ENCODE data around the gene HOXB9. TPM values are rescaled to one million over a fixed set of nuclear protein-coding genes. Genes with fewer than 3 reads are reported as not detected.
A peak's percentile ranks its signal among the peaks of the same experiment; 100 is the strongest.

The HOXB9 gene
- total and polyA plus RNA-seq, 7 experiments from 2014 or later, result 0.12 to 0.24 (median 0.16) TPM; not detected in 4

GRCh38 chr17:48612456-48612853 lies 13.7 kb downstream of the HOXB9 start:
- Mint-ChIP-seq H3K9me3 (peaks cover 0 to 1% (median 0%) of the 10 kb centered on the region in 11 donors), H3K4me1 (peaks cover 38 to 58% (median 49%) of the 10 kb centered on the region in 7 donors), H3K4me3 (peak overlapping the region; percentile 58 to 95 (median 77)), H3K27me3 (peaks cover 75 to 87% (median 81%) of the 10 kb centered on the region in 5 donors), H3K27ac (peak overlapping the region in 2 of 9 donors; percentile 73 to 82), H3K36me3 (peaks cover 0 to 1% (median 0%) of the 10 kb centered on the region in 5 donors)
- H3K4me3 ChIP-seq (ENCODE audit: low read length), result peak overlapping the region; percentile 32
- no peaks in the 10 kb centered on the region for H3K9me3 ChIP-seq (ENCODE audit: control insufficient read depth in 2 of 3, low read length in 3 of 3)
- ChIA-PET CTCF (interaction anchor here (0.9 to 1.2 kb wide), 3 partner anchors 9 to 19 kb away, joined by 3 to 5 read pairs (median 4); partner anchors contain the start of gene HOXB5), POLR2A (interaction anchor here (1.0 kb wide), 1 partner anchor 19 kb away, joined by 3 read pairs; the partner anchor contains the start of gene HOXB5)
- DNase-seq, result no peak
- no peak overlapping the region for H3K27ac ChIP-seq (ENCODE audit: low read depth, low read length)
- peaks cover 28 to 59% of the 10 kb centered on the region in 2 donors for H3K27me3 ChIP-seq (ENCODE audit: control insufficient read depth in 2 of 2, insufficient read depth in 2 of 2, low read length in 2 of 2)
- no peaks in the 10 kb centered on the region for H3K36me3 ChIP-seq (ENCODE audit: control insufficient read depth in 2 of 3, insufficient read depth in 3 of 3, low read length in 3 of 3)
- ATAC-seq, result peak; percentile 24
- peaks cover 28 to 42% of the 10 kb centered on the region in 2 donors for H3K4me1 ChIP-seq (ENCODE audit: control insufficient read depth in 2 of 2, insufficient read depth in 2 of 2, low read length in 2 of 2)
- intact Hi-C loops (cut with micrococcal nuclease), result loop anchor here (2.0 to 10.0 kb wide), 6 partner anchors 115 to 1352 kb away; partner anchors contain the start of genes DLX4 (in 1 of the 2), HOXB13 (in 1 of the 2), IGF2BP1 (in 1 of the 2) and PNPO (in 1 of the 2)

GRCh38 chr17:48611681-48612455 lies 14.3 kb downstream of the HOXB9 start:
- H3K9me3 ChIP-seq (ENCODE audit: control insufficient read depth in 2 of 3, low read length in 3 of 3), result no peaks in the 10 kb centered on the region
- Mint-ChIP-seq H3K36me3 (peaks cover 0 to 1% (median 0%) of the 10 kb centered on the region in 5 donors), H3K4me3 (peak overlapping the region; percentile 74 to 97 (median 90)), H3K9me3 (peaks cover 0 to 1% (median 0%) of the 10 kb centered on the region in 11 donors), H3K27ac (peak overlapping the region in 4 of 9 donors; percentile 26 to 77 (median 66)), H3K27me3 (peaks cover 74 to 87% (median 77%) of the 10 kb centered on the region in 5 donors), H3K4me1 (peaks cover 32 to 52% (median 44%) of the 10 kb centered on the region in 7 donors)
- intact Hi-C loops (cut with micrococcal nuclease), result loop anchor here (2.0 to 10.0 kb wide), 6 partner anchors 115 to 1353 kb away; partner anchors contain the start of genes DLX4 (in 1 of the 2), HOXB13 (in 1 of the 2), IGF2BP1 (in 1 of the 2) and PNPO (in 1 of the 2)
- CTCF ChIA-PET, result interaction anchor here (1.1 kb wide), 1 partner anchor 10 kb away, joined by 4 read pairs; no protein-coding TSS in a partner anchor
- H3K36me3 ChIP-seq (ENCODE audit: control insufficient read depth in 2 of 3, insufficient read depth in 3 of 3, low read length in 3 of 3), result no peaks in the 10 kb centered on the region
- POLR2A ChIA-PET, result interaction anchor here (1.0 kb wide), 1 partner anchor 18 kb away, joined by 3 read pairs; the partner anchor contains the start of gene HOXB5
- peaks cover 22 to 56% of the 10 kb centered on the region in 2 donors for H3K27me3 ChIP-seq (ENCODE audit: control insufficient read depth in 2 of 2, insufficient read depth in 2 of 2, low read length in 2 of 2)
- peaks cover 28 to 42% of the 10 kb centered on the region in 2 donors for H3K4me1 ChIP-seq (ENCODE audit: control insufficient read depth in 2 of 2, insufficient read depth in 2 of 2, low read length in 2 of 2)
- ATAC-seq (no peak), DNase-seq (no peak)
- peak overlapping the region; percentile 27 for H3K4me3 ChIP-seq (ENCODE audit: low read length)
- no peak overlapping the region for H3K27ac ChIP-seq (ENCODE audit: low read depth, low read length)

- Mint-ChIP-seq H3K27me3 (peaks cover 76 to 87% (median 79%) of the 10 kb centered on the region in 5 donors), H3K36me3 (peaks cover 0 to 1% (median 0%) of the 10 kb centered on the region in 5 donors), H3K4me1 (peaks cover 30 to 49% (median 44%) of the 10 kb centered on the region in 7 donors), H3K4me3 (peak overlapping the region; percentile 74 to 97 (median 90)), H3K27ac (peak overlapping the region in 6 of 9 donors; percentile 26 to 77 (median 68)), H3K9me3 (peaks cover 0 to 1% (median 0%) of the 10 kb centered on the region in 11 donors)
- ATAC-seq (no peak), DNase-seq (no peak)
- no peak overlapping the region for H3K27ac ChIP-seq (ENCODE audit: low read depth, low read length)
- peak overlapping the region; percentile 81 for H3K4me3 ChIP-seq (ENCODE audit: low read length)
- intact Hi-C loops (cut with micrococcal nuclease), result loop anchor here (5.0 to 10.0 kb wide), 5 partner anchors 116 to 1354 kb away; partner anchors contain the start of genes DLX4 (in 1 of the 2), HOXB13 (in 1 of the 2), IGF2BP1 (in 1 of the 2) and PNPO (in 1 of the 2)
- no peaks in the 10 kb centered on the region for H3K36me3 ChIP-seq (ENCODE audit: control insufficient read depth in 2 of 3, insufficient read depth in 3 of 3, low read length in 3 of 3)
- no peaks in the 10 kb centered on the region for H3K9me3 ChIP-seq (ENCODE audit: control insufficient read depth in 2 of 3, low read length in 3 of 3)
- H3K4me1 ChIP-seq (ENCODE audit: control insufficient read depth in 2 of 2, insufficient read depth in 2 of 2, low read length in 2 of 2), result peaks cover 28 to 42% of the 10 kb centered on the region in 2 donors
- peaks cover 17 to 50% of the 10 kb centered on the region in 2 donors for H3K27me3 ChIP-seq (ENCODE audit: control insufficient read depth in 2 of 2, insufficient read depth in 2 of 2, low read length in 2 of 2)
- ChIA-PET CTCF (no interaction called here), POLR2A (no interaction called here)
Observed at GRCh38 chr17:48611213-48611612, 14.9 kb downstream of the HOXB9 start.

GRCh38 chr17:48610282-48611211 lies 15.6 kb downstream of the HOXB9 start, which contains the start of gene HOXB7:
TSS of gene HOXB7 (minus strand) at chr17:48611017. CDS start at chr17:48610918, 99 bp downstream.
- intact Hi-C loops (cut with micrococcal nuclease), result loop anchor here (5.0 to 10.0 kb wide), 5 partner anchors 117 to 1354 kb away; partner anchors contain the start of genes DLX4 (in 1 of the 2), HOXB13 (in 1 of the 2), IGF2BP1 (in 1 of the 2) and PNPO (in 1 of the 2)
- Mint-ChIP-seq H3K4me1 (peaks cover 30 to 49% (median 44%) of the 10 kb centered on the region in 7 donors), H3K27ac (peak within 1 kb of the TSS in 6 of 9 donors; percentile 26 to 77 (median 70)), H3K9me3 (peaks cover 0 to 1% (median 0%) of the 10 kb centered on the region in 11 donors), H3K27me3 (peaks cover 73 to 83% (median 77%) of the 10 kb centered on the region in 5 donors), H3K36me3 (peaks cover 0 to 1% (median 0%) of the 10 kb centered on the region in 5 donors), H3K4me3 (peak within 1 kb of the TSS; percentile 74 to 97 (median 90))
- ChIA-PET CTCF (interaction anchor here (1.7 kb wide), 1 partner anchor 9 kb away, joined by 7 read pairs; no protein-coding TSS in a partner anchor), POLR2A (no interaction called here)
- Histone ChIP-seq H3K9me3 (ENCODE audit: control insufficient read depth in 2 of 3, low read length in 3 of 3) (no peaks in the 10 kb centered on the region), H3K4me3 (ENCODE audit: low read length) (peak within 1 kb of the TSS; percentile 81), H3K4me1 (ENCODE audit: control insufficient read depth in 2 of 2, insufficient read depth in 2 of 2, low read length in 2 of 2) (peaks cover 28 to 42% of the 10 kb centered on the region in 2 donors), H3K27ac (ENCODE audit: low read depth, low read length) (no peak within 1 kb of the TSS), H3K27me3 (ENCODE audit: control insufficient read depth in 2 of 2, insufficient read depth in 2 of 2, low read length in 2 of 2) (peaks cover 11 to 46% of the 10 kb centered on the region in 2 donors), H3K36me3 (ENCODE audit: control insufficient read depth in 2 of 3, insufficient read depth in 3 of 3, low read length in 3 of 3) (no peaks in the 10 kb centered on the region)
- ATAC-seq, result peak; percentile 36
- DNase-seq, result peak in 3 of 9 donors; percentile 21 to 73 (median 32)

- Histone ChIP-seq H3K27ac (ENCODE audit: low read depth, low read length) (no peak overlapping the region), H3K4me3 (ENCODE audit: low read length) (peak overlapping the region; percentile 81), H3K9me3 (ENCODE audit: control insufficient read depth in 2 of 3, low read length in 3 of 3) (no peaks in the 10 kb centered on the region), H3K4me1 (ENCODE audit: control insufficient read depth in 2 of 2, insufficient read depth in 2 of 2, low read length in 2 of 2) (peaks cover 25 to 42% of the 10 kb centered on the region in 2 donors), H3K27me3 (ENCODE audit: control insufficient read depth in 2 of 2, insufficient read depth in 2 of 2, low read length in 2 of 2) (peaks cover 3 to 44% of the 10 kb centered on the region in 2 donors), H3K36me3 (ENCODE audit: control insufficient read depth in 2 of 3, insufficient read depth in 3 of 3, low read length in 3 of 3) (no peaks in the 10 kb centered on the region)
- H3K27me3 Mint-ChIP-seq, result peaks cover 71 to 83% (median 75%) of the 10 kb centered on the region in 5 donors
- DNase-seq (no peak), ATAC-seq (no peak)
- intact Hi-C loops (cut with micrococcal nuclease), result loop anchor here (5.0 to 10.0 kb wide), 5 partner anchors 117 to 1355 kb away; partner anchors contain the start of genes DLX4 (in 1 of the 2), HOXB13 (in 1 of the 2), IGF2BP1 (in 1 of the 2) and PNPO (in 1 of the 2)
- no peak overlapping the region for H3K27ac Mint-ChIP-seq
- peaks cover 31 to 42% (median 39%) of the 10 kb centered on the region in 7 donors for H3K4me1 Mint-ChIP-seq
- H3K36me3 Mint-ChIP-seq, result peaks cover 0 to 1% (median 0%) of the 10 kb centered on the region in 5 donors
- ChIA-PET POLR2A (no interaction called here), CTCF (interaction anchor here (0.9 to 1.7 kb wide), 2 partner anchors 9 kb away, joined by 4 to 7 read pairs; no protein-coding TSS in a partner anchor)
- peak overlapping the region; percentile 74 to 97 (median 90) for H3K4me3 Mint-ChIP-seq
- peaks cover 0 to 1% (median 0%) of the 10 kb centered on the region in 11 donors for H3K9me3 Mint-ChIP-seq
Observed at GRCh38 chr17:48609759-48610281, 16.3 kb downstream of the HOXB9 start.

Data from naive thymus-derived CD4-positive, alpha-beta T cell (primary cell).